Gastrocnemius medialis (tissue), 4 donors: ENCODE measurements around the gene TACC3. TPM values are rescaled to one million over a fixed set of nuclear protein-coding genes. Genes with fewer than 3 reads are reported as not detected.

Source experiments
- ATAC-seq, 2 donors: fragments of 150-250 bp; one replicate each; pipeline ENCODE4 v1.9.1; 2016
- DNase-seq, 2 donors: peaks; one replicate each; pipeline ENCODE4 v3.0.0-alpha.2; 2019
- H3K27ac ChIP-seq, 4 donors: fragments of 200-600 bp; sonication (generic); 1 replicate in 1 of 4; 2 replicates in 3 of 4; pipeline ENCODE4 v1.5.1; 2016 to 2018; ENCODE audit warnings: mild to moderate bottlenecking in 2 of 4, moderate library complexity in 1 of 4
- H3K27me3 ChIP-seq, 3 donors: fragments of 200-600 bp; sonication (generic) in 2 of 3; 1 replicate in 1 of 3; 2 replicates in 2 of 3; pipeline versions ENCODE4 v1.5.1 to v1.6.0; 2016 to 2019; ENCODE audit warnings: mild to moderate bottlenecking in 1 of 3, moderate library complexity in 1 of 3
- H3K36me3 ChIP-seq, 2 donors: fragments of 200-600 bp; sonication (generic) in 1 of 2; one replicate each; pipeline ENCODE4 v1.5.1; 2017 to 2018
- H3K4me1 ChIP-seq, 2 donors: fragments of 200-600 bp; sonication (generic) in 1 of 2; one replicate each; pipeline ENCODE4 v1.5.1; 2016 to 2017; ENCODE audit warnings: mild to moderate bottlenecking in 2 of 2
- H3K4me3 ChIP-seq, 4 donors: fragments of 200-600 bp; sonication (generic) in 3 of 4; 1 replicate in 1 of 4; 2 replicates in 3 of 4; pipeline ENCODE4 v1.5.1; 2016 to 2019; ENCODE audit warnings: mild to moderate bottlenecking in 2 of 4
- H3K9me3 ChIP-seq, 3 donors: fragments of 200-600 bp; sonication (generic) in 2 of 3; 1 replicate in 1 of 3; 2 replicates in 2 of 3; pipeline ENCODE4 v1.5.1; 2016 to 2019
- CTCF ChIP-seq, 5 experiments: fragments of 450-650 bp in 3 of 5; fragments of 200-600 bp in 2 of 5; sonication (generic) in 2 of 5; IDR thresholded peaks in 4 of 5; conservative IDR thresholded peaks in 1 of 5; 1 replicate in 4 of 5; 2 replicates in 1 of 5; pipeline ENCODE4 v1.5.1; 2016 to 2019; ENCODE audit warnings: antibody characterized with exemption in 5 of 5, mild to moderate bottlenecking in 3 of 5, moderate library complexity in 3 of 5
- POLR2A ChIP-seq, 2 donors: fragments of 450-650 bp; IDR thresholded peaks; one replicate each; pipeline ENCODE4 v1.6.1; 2017; ENCODE audit warnings: antibody characterized with exemption in 2 of 2, mild to moderate bottlenecking in 2 of 2, moderate library complexity in 2 of 2
- in situ Hi-C, 4 donors: fragments of 200-750 bp; cut with MboI; loops; one replicate each; pipeline versions ENCODE4 v1.15.0 to v1.8.0; 2017; ENCODE audit warnings: low sequenced_read_pairs in 4 of 4
- intact Hi-C: fragments of 100-400 bp; cut with DNase I; formaldehyde crosslinking; loops from one replicate; pipeline ENCODE4 v1.15.1; 2023; ENCODE audit warnings: low total_unique reads
- total RNA-seq, 4 donors: library from RNA; depleted of rRNA; stranded (reverse); fragments of >200 nt; gene quantifications; one replicate each; pipeline versions ENCODE4 v1.1.0 to v1.2.3, GENCODE V29; 2016

Gene TACC3
- total RNA-seq, 4 donors from 2014 or later, result 1.5 to 3.2 (median 1.9) TPM

DNA sequence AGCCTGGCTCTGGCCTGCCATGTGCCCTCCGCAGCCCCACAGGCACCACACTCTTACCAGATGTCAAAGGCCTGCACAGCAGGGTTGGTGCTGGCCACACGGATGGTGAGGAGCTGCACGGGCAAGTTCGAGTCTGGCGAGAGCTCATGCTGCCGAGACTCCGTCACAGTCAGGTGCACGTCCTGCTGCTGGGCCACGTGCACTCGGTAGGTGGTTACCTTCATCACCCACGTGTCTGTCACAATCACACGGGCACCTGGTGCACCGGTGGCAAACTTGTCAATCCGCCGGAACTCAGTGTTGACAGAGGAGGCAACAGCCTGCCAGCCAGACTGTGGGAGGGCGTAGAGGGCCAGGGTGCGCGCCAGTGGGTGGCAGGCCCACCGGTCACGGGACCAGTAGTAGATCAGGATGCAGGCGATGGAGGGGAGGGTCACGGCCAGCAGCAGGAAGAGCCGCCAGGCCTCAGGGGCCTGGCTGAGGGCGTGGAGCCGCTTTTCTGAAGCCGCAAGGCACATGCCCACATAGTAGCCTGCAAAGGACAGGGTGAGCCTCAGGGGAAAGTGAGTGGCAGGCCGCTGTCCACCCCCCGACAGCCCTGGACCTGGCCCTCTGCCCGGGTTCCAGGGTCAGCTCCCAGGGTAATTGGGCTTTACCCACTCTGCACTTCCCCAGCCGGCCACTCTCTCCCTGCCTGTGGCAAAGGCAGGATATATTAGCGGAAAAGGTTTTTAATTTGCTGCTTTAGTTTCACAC lies 3.0 kb upstream of the TACC3 start:
- H3K9me3 ChIP-seq, result no peaks in the 10 kb centered on the region
- no peak overlapping the region for H3K4me3 ChIP-seq
- TF ChIP-seq CTCF (IDR thresholded peaks at IDR 0.05 in 4 of 5, conservative IDR thresholded peaks at IDR 0.05 in 1 of 5), result no peak
- TF ChIP-seq POLR2A (IDR thresholded peaks at IDR 0.05), result no peak
- peaks cover 0 to 19% of the 10 kb centered on the region in 2 donors for H3K36me3 ChIP-seq
- peak overlapping the region in 3 of 4 donors; percentile 18 to 98 (median 96) for H3K27ac ChIP-seq
- DNase-seq, result no peak
- intact Hi-C loops (no loop called here), in situ Hi-C loops (no loop called here)
- peaks cover 26 to 31% of the 10 kb centered on the region in 2 donors for H3K4me1 ChIP-seq
- no peaks in the 10 kb centered on the region for H3K27me3 ChIP-seq
- no peak for ATAC-seq

DNA sequence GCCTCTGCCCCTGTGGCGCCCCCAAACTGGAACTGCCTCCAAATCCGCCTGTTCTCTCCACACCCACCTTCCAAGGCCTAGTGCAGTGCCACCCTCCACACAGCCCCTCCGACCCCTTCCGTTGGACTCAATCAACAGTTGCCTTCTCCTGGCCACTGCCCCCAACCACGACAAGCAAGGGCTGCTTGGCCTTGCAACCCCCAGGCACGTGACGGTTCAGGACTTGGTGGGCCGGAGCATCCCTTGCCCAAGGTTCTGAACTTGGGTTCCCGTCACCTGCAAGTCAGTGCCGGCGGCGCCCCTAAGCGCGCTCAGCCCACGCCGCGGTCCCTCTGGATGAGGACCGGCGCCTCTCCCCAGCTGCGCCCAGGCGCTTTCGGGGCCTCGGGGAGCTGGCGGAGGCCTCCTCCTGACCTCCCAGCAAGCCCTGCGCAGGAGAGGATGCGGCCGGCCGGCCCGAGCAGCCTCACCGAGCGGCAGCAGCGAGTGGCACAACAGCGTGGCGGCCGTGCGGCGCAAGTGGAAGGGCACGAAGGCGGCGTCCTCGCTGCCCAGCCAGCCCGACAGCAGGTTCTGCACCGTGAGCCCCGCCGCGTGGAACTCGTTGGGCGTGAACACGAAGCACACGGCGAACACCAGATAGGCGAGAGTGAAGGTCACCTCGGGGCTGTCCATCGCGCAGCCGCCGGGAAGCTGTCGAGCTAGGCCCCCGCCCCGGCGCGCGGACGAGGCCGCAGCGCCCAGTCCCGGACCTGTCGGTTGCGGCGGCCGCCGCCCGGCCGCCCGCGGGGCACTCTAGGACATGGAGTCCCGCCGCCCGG lies 948 bp upstream of the TACC3 start:
- intact Hi-C loops, result loop anchor here (10.0 kb wide), 2 partner anchors 136 to 694 kb away; partner anchors contain the start of genes CFAP99 and ZFYVE28
- no peak for TF ChIP-seq POLR2A (IDR thresholded peaks at IDR 0.05)
- TF ChIP-seq CTCF (IDR thresholded peaks at IDR 0.05 in 4 of 5, conservative IDR thresholded peaks at IDR 0.05 in 1 of 5), result no peak
- peaks cover 0 to 19% of the 10 kb centered on the region in 2 donors for H3K36me3 ChIP-seq
- peaks cover 24 to 25% of the 10 kb centered on the region in 2 donors for H3K4me1 ChIP-seq
- H3K9me3 ChIP-seq, result no peaks in the 10 kb centered on the region
- DNase-seq (peak in 1 of 2 donors; percentile 40), ATAC-seq (peak; percentile 45 to 50)
- in situ Hi-C loops, result no loop called here
- H3K27me3 ChIP-seq, result no peaks in the 10 kb centered on the region
- H3K27ac ChIP-seq, result peak overlapping the region; percentile 94 to 98 (median 97)
- H3K4me3 ChIP-seq, result peak overlapping the region; percentile 79 to 95 (median 83)

DNA sequence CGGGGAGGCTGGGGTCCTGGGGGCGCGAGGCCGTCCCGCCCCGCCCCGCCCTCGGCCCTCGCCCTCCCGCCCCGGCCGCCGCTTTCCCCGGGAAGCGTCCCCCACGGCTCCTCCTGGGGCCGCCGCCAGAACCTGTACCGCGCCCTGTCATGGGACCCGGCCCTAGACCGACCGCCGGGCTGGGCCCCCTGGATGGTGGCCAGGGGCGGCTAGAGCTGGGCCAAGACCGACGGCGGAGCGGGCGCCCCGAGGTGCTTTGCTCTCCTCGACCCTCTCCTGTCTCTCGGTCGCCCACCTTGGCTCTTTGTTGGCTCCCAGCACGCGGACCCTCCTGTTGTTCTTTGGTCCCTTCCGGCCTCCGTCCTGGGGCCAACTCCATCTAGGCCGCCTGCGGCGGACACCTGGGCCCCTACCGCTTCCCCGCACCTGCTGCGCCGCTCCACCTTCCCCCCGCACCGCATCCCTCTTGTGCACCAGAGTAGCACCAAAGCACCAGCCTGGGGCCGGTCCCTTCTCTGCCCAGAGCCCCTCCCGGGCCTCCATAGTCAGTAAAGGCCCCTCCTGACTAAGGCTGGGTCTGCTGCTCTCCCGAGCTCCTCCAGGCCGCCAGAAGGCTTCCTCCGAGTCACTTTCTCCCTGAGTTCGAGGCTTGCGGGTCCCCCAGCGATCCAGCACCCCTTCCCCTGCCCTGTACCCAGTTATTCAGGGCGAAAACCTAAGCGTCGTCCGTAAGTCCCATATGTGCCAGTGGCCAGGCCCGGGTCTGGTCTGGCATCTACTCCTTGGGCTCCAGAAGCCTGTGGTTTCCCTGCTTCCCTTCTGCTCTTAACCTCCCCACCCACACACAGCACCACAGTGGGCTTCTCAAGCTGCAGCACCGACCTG lies 587 bp downstream of the TACC3 start:
- no peaks in the 10 kb centered on the region for H3K27me3 ChIP-seq
- H3K36me3 ChIP-seq, result peaks cover 0 to 16% of the 10 kb centered on the region in 2 donors
- intact Hi-C loops, result loop anchor here (1.0 to 10.0 kb wide), 4 partner anchors 10 to 693 kb away; partner anchors contain the start of genes CFAP99, LETM1, SLBP and ZFYVE28
- in situ Hi-C loops, result no loop called here
- TF ChIP-seq POLR2A (IDR thresholded peaks at IDR 0.05), result no peak
- no peak for TF ChIP-seq CTCF (IDR thresholded peaks at IDR 0.05 in 4 of 5, conservative IDR thresholded peaks at IDR 0.05 in 1 of 5)
- DNase-seq (no peak), ATAC-seq (no peak)
- no peaks in the 10 kb centered on the region for H3K9me3 ChIP-seq
- peaks cover 27 to 29% of the 10 kb centered on the region in 2 donors for H3K4me1 ChIP-seq
- H3K4me3 ChIP-seq, result peak overlapping the region; percentile 79 to 95 (median 83)
- peak overlapping the region in 1 of 4 donors; percentile 96 for H3K27ac ChIP-seq

DNA sequence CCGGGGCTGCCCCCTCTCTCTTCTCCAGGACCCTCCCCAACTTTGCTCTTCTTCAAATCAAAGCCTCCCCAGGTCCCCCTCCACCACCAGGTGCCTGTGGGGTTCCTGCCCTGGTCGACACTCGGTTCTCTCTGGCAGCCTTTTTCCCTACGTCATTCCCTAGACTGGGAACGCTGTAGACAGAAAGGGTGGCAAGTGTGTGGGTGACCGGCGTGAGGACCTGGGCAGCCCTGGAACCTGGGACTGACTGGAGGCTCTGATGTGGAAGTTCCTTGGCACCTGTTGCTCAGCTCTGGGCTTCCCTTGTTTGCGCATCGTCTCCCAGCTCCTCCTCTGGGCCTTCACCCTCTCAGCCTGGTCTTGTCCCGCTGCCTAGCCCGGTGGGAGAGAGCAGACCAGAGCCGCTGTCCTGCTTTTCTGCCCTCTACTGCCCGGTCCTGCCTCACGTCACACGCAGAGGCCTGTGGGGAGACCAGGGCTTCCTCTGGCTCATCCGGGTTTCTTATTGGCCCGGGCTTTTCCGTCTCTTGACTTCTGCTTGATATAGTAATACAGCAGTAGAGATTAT lies 1.3 kb downstream of the TACC3 start:
- intact Hi-C loops (loop anchor here (10.0 kb wide), 2 partner anchors 138 to 692 kb away; partner anchors contain the start of genes CFAP99 and ZFYVE28), in situ Hi-C loops (no loop called here)
- Histone ChIP-seq H3K27me3 (no peaks in the 10 kb centered on the region), H3K27ac (peak overlapping the region in 1 of 4 donors; percentile 1), H3K4me3 (no peak overlapping the region), H3K4me1 (peaks cover 27 to 29% of the 10 kb centered on the region in 2 donors), H3K36me3 (peaks cover 0 to 9% of the 10 kb centered on the region in 2 donors), H3K9me3 (no peaks in the 10 kb centered on the region)
- ATAC-seq (no peak), DNase-seq (no peak)
- TF ChIP-seq CTCF (IDR thresholded peaks at IDR 0.05 in 4 of 5, conservative IDR thresholded peaks at IDR 0.05 in 1 of 5), result no peak
- no peak for TF ChIP-seq POLR2A (IDR thresholded peaks at IDR 0.05)
